Measurements from ENCODE around the gene EFNA5.

DNA sequence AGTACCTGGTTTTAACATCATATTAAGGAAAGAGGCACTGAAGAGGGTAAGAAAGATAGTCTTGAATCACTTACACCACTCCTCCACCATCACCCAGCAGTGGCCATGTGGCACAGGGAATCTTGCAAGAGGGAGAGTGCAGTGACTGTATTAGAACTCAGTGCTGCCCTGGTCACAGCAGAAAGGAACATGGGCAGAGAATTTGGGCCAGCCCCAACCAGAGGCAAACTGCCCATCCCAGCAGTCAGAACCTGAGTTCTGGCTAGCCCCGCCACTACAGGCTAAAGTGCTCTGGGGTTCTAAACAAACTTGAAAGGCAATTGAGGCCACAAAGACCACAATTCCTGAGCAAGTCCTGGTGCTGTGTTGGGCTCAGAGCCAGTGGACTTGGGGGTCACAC is 16.7 kb upstream of the EFNA5 start:
- TF ChIP-seq POLR2A (IDR thresholded peaks at IDR 0.05): no peak
- TF ChIP-seq, protein P1, sequence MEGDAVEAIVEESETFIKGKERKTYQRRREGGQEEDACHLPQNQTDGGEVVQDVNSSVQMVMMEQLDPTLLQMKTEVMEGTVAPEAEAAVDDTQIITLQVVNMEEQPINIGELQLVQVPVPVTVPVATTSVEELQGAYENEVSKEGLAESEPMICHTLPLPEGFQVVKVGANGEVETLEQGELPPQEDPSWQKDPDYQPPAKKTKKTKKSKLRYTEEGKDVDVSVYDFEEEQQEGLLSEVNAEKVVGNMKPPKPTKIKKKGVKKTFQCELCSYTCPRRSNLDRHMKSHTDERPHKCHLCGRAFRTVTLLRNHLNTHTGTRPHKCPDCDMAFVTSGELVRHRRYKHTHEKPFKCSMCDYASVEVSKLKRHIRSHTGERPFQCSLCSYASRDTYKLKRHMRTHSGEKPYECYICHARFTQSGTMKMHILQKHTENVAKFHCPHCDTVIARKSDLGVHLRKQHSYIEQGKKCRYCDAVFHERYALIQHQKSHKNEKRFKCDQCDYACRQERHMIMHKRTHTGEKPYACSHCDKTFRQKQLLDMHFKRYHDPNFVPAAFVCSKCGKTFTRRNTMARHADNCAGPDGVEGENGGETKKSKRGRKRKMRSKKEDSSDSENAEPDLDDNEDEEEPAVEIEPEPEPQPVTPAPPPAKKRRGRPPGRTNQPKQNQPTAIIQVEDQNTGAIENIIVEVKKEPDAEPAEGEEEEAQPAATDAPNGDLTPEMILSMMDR (IDR thresholded peaks at IDR 0.05): no peak

All from uterus (tissue), 2 donors.